Daoy (cell line): ENCODE measurements around the gene CORO7. TPM values are rescaled to one million over a fixed set of nuclear protein-coding genes. Genes with fewer than 3 reads are reported as not detected.
A peak's percentile ranks its signal among the peaks of the same experiment; 100 is the strongest.
"Not testable (repeated sequence)": the region's sequence is repeated elsewhere in the genome, so short reads cannot be mapped to it uniquely, and the experiment has no call there.

ENCODE experiments used
- DNase-seq: peaks from one replicate; pipeline ENCODE4 v3.0.0-alpha.2; 2015; ENCODE audit warnings: low read depth
- total RNA-seq: library from RNA; depleted of rRNA; stranded (reverse); fragments of >200 nt; shearing (Covaris generic); gene quantifications from 2 replicates; pipeline ENCODE4 v1.2.3, GENCODE V29; 2014

Gene CORO7
- total RNA-seq, 1 experiment from 2014 or later, result 7.0 TPM

- no peak for DNase-seq
Observed at GRCh38 chr16:4338125-4338582, 78.2 kb downstream of the CORO7 start.

- no peak for DNase-seq
Observed at GRCh38 chr16:4337540-4338088, 78.8 kb downstream of the CORO7 start.

- DNase-seq, result no peak
Observed at GRCh38 chr16:4336701-4337539, 79.5 kb downstream of the CORO7 start.

DNA sequence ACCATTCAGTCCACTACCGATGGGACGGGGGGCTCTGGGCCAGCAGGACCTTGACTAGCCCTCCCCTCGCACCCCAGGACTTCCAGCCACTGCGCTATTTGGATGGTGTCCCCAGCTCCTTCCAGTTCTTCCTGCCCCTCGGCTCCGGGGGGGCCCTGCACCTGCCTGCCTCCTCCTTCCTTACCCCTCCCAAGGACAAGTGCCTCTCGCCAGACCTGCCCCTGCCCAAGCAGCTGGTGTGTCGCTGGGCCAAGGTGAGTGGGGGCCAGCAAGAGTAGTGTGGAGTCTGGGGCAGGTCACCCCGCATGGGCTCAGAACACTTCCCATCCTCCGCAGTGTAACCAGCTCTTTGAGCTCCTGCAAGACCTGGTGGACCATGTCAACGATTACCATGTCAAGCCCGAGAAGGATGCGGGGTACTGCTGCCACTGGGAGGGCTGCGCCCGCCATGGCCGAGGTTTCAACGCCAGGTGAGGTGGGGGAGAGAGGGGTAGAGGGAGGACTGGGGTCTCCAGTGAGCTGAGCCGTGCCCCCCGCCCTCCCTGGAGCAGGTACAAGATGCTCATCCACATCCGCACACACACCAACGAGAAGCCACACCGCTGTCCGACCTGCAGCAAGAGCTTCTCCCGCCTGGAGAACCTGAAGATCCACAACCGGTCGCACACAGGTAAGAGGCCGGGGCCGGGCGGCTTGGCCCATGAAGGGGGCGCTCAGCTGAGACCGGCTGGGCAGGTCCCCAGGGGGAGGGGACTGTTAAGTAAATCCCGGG is 81.5 kb downstream of the CORO7 start:
- DNase-seq, result no peak

- not testable (repeated sequence) for DNase-seq
Observed at GRCh38 chr16:4333714-4334113, 82.7 kb downstream of the CORO7 start.

DNA sequence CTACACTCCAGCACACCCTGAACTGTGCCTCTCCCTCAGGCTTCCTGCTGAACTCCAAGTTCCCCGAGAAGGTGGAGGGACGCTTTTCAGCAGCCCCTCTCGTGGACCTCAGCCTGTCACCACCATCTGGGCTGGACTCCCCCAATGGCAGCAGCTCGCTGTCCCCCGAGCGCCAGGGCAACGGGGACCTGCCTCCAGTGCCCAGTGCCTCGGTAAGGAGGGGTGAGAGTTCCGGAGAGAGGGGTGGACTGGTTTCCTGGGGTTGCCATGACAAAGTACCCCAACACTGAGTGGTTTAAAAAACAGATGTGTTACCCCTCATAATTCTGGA is 83.1 kb downstream of the CORO7 start:
- no peak for DNase-seq

DNA sequence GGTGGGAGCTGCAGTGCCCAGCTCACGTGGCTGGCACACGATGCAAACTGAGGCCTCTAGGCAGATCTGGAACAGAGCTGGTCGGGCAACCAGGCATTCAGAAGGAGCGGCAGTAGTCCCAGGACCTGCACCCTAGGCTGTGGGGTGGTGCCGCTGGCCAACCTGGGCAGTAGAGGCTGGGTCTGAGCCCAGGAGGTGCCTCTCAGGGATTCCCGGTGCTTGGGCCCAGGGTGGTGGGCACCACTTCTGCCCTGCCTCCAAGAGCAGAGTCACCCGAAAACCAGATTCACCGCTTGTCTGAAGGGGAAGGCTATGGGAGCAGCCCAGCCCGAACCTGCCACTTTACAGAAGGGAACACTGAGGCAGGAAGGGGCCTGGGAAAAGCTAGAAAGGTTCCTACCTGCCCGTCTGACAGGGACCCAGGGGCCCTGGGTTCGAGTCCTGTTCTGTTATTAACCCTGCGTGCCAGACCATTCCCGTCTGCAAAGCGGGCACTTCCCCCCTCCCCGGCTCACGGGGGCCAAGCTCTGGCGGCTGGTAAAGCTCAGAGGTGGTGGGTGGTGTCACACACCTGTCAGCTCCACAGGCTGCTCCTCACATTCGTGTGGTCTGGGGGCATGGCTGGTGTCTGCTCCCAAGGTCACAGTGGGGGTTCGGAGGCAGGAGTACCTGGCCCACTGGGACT is 83.6 kb downstream of the CORO7 start:
- DNase-seq, result no peak

GRCh38 chr16:4332083-4332482 is 84.3 kb downstream of the CORO7 start:
- no peak for DNase-seq

- peak; percentile 72 for DNase-seq
Observed at GRCh38 chr16:4330277-4330874, 86.0 kb downstream of the CORO7 start.

GRCh38 chr16:4328782-4329775 is 87.3 kb downstream of the CORO7 start:
- no peak for DNase-seq

- peak; percentile 76 for DNase-seq
Observed at GRCh38 chr16:4328046-4328781, 88.2 kb downstream of the CORO7 start.

- no peak for DNase-seq
Observed at GRCh38 chr16:4327386-4328045, 88.9 kb downstream of the CORO7 start.

- no peak for DNase-seq
Observed at GRCh38 chr16:4325253-4325758, 91.1 kb downstream of the CORO7 start.

GRCh38 chr16:4324492-4325252 is 91.7 kb downstream of the CORO7 start:
- no peak for DNase-seq

DNA sequence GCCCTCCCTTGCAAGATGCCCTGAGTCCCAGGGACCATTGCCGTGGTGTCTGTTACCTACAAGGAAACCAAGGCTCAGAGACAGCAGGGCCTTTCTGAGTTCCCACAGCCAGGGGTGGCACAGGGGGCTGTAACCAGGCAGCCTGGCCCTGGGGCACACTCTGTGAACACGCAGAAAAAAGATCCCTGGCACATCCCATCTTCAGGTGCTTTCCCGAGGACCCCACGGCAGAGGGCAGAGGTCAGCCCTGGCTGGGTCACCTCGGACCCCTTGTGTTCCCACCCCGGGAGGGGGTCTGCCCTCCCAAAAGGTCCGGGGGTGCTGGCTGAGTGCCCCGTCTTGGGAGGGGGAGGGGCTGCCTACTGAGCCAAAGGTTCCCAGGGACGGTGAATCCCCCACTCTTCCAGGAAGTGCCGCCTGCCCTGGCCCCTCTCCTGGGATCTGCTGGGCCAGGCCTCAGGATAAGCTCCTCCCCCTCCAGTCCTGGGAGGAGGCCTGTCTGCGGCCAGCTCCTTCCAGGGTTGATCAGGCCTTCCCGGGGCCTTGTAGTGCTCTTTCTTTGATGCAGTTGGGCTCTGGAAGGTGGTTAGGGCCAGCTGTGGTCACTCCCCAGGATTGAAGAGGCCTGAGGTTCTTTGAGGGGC is 92.4 kb downstream of the CORO7 start:
- peak; percentile 54 for DNase-seq

- no peak for DNase-seq
Observed at GRCh38 chr16:4323071-4323844, 93.1 kb downstream of the CORO7 start.
